Dendritic cell treated with granulocyte-macrophage colony-stimulating factor and Interleukin-4, amounts not matched to agents 40 ng/mL and 50 ng/mL, for 4 days (primary cell): ENCODE data around the gene PNPT1.
A peak's percentile ranks its signal among the peaks of the same experiment; 100 is the strongest.
"Not testable (repeated sequence)": the region's sequence is repeated elsewhere in the genome, so short reads cannot be mapped to it uniquely, and the experiment has no call there.

Source experiments
- H3K27ac Mint-ChIP-seq: one replicate; pipeline ENCODE4 v1.8.0; 2022; ENCODE audit warnings: mild to moderate bottlenecking, mixed read lengths
- H3K27me3 Mint-ChIP-seq: one replicate; pipeline ENCODE4 v1.8.0; 2022; ENCODE audit warnings: mild to moderate bottlenecking, mixed read lengths
- H3K36me3 Mint-ChIP-seq: one replicate; pipeline ENCODE4 v1.8.0; 2022; ENCODE audit warnings: low read depth, mixed read lengths
- H3K4me1 Mint-ChIP-seq: one replicate; pipeline ENCODE4 v1.8.0; 2022; ENCODE audit warnings: low read depth, mixed read lengths
- H3K4me3 Mint-ChIP-seq: one replicate; pipeline ENCODE4 v1.8.0; 2022; ENCODE audit warnings: mild to moderate bottlenecking, moderate library complexity, mixed read lengths
- H3K9me3 Mint-ChIP-seq: one replicate; pipeline ENCODE4 v1.8.0; 2022; ENCODE audit warnings: mixed read lengths
- intact Hi-C: fragments of 100-400 bp; cut with micrococcal nuclease; formaldehyde crosslinking; loops from one replicate; pipeline ENCODE4 v1.15.0; 2022

Gene PNPT1

DNA sequence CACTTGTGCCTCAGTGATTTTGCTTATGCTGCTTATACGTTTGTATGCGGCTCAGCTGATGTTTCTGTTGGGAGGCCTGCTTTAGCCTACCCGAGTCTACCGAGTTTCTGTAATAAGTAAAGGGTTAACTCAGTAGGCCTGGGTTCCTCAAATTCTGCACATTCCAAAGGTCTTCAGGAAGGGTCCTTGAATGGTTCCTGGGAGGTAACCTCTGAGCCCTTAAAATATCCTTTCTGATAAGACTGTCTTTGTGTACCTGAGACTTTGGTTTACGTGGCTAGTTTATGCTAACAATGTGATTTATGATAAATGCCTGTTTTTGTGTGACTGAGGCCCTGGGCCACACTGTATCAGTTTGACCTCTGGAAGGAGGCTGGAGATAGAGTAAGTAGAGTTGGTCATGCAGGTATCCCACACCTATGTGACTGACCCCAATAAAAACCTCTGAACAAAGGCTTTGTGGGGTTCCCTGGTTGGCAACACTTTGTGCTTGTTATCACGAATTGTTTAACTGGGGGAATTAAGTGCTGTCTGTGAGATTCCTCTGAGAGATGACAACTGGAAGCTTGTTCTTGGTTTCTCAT is 18.9 kb upstream of the PNPT1 start:
- intact Hi-C loops = no loop called here
- no peak overlapping the region for H3K4me3 Mint-ChIP-seq
- H3K9me3 Mint-ChIP-seq = no peaks in the 10 kb centered on the region
- no peaks in the 10 kb centered on the region for H3K27me3 Mint-ChIP-seq
- H3K27ac Mint-ChIP-seq = no peak overlapping the region
- H3K36me3 Mint-ChIP-seq = no peaks in the 10 kb centered on the region
- H3K4me1 Mint-ChIP-seq = peaks cover 6% of the 10 kb centered on the region

GRCh38 chr2:55710025-55710424 is 16.4 kb upstream of the PNPT1 start:
- Mint-ChIP-seq H3K27ac (no peak overlapping the region), H3K4me1 (peaks cover 6% of the 10 kb centered on the region), H3K27me3 (peaks cover 2% of the 10 kb centered on the region), H3K36me3 (no peaks in the 10 kb centered on the region), H3K4me3 (no peak overlapping the region), H3K9me3 (no peaks in the 10 kb centered on the region)
- intact Hi-C loops = no loop called here

DNA sequence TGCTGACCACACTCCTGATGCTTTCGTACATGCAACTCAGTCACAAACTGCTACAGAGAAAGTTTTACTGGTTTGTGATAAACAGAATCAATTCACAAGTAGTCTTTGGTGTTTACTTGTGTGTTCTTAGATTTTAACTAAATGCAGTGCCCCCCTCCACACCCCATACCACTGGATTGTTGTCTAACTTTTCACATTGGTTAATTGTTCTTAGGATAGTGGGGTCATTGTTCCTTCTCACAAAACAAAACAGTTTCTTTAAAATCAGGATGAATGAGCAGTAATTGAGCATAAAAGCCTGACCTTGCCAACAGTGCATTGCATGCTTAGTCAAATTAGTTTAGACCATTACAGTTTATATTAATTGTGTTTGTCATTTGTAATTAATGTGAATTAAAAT is 14.1 kb upstream of the PNPT1 start:
- intact Hi-C loops = no loop called here
- Mint-ChIP-seq H3K4me3 (no peak overlapping the region), H3K27me3 (peaks cover 4% of the 10 kb centered on the region), H3K27ac (no peak overlapping the region), H3K36me3 (no peaks in the 10 kb centered on the region), H3K9me3 (no peaks in the 10 kb centered on the region), H3K4me1 (no peaks in the 10 kb centered on the region)

DNA sequence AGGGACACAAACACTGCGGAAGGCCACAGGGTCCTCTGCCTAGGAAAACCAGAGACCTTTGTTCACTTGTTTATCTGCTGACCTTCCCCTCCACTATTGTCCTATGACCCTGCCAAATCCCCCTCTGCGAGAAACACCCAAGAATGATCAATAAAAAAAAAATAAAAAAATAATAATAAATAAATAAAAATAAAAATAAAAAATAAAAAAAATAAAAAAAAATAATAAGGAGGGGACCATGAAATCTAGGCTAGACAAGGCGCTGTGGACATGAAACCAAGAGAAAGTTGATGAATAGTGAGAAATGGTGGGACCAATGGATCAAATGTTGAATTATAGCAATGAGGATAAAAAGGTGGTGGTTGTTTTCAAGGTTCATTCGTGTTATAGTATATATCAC is 12.6 kb upstream of the PNPT1 start:
- intact Hi-C loops, H3K9me3 Mint-ChIP-seq, H3K4me1 Mint-ChIP-seq, H3K36me3 Mint-ChIP-seq, H3K27ac Mint-ChIP-seq, H3K27me3 Mint-ChIP-seq, H3K4me3 Mint-ChIP-seq: not testable (repeated sequence)

GRCh38 chr2:55705027-55705653 is 11.5 kb upstream of the PNPT1 start:
- no peak overlapping the region for H3K4me3 Mint-ChIP-seq
- no peak overlapping the region for H3K27ac Mint-ChIP-seq
- H3K27me3 Mint-ChIP-seq = peaks cover 7% of the 10 kb centered on the region
- intact Hi-C loops = no loop called here
- no peaks in the 10 kb centered on the region for H3K36me3 Mint-ChIP-seq
- no peaks in the 10 kb centered on the region for H3K4me1 Mint-ChIP-seq
- H3K9me3 Mint-ChIP-seq = no peaks in the 10 kb centered on the region

GRCh38 chr2:55703350-55703749 is 9.7 kb upstream of the PNPT1 start:
- no peak overlapping the region for H3K4me3 Mint-ChIP-seq
- intact Hi-C loops = no loop called here
- no peaks in the 10 kb centered on the region for H3K4me1 Mint-ChIP-seq
- H3K36me3 Mint-ChIP-seq = no peaks in the 10 kb centered on the region
- H3K27ac Mint-ChIP-seq = no peak overlapping the region
- no peaks in the 10 kb centered on the region for H3K9me3 Mint-ChIP-seq
- peaks cover 15% of the 10 kb centered on the region for H3K27me3 Mint-ChIP-seq

- Mint-ChIP-seq H3K4me1 (peaks cover 10% of the 10 kb centered on the region), H3K4me3 (peak overlapping the region; percentile 94), H3K36me3 (peaks cover 20% of the 10 kb centered on the region), H3K27ac (peak overlapping the region; percentile 82)
- not testable (repeated sequence) for H3K9me3 Mint-ChIP-seq, H3K27me3 Mint-ChIP-seq
- intact Hi-C loops = loop anchor here (2.0 to 10.0 kb wide), 2 partner anchors 74 to 1578 kb away; partner anchors contain the start of gene ACYP2
Observed at GRCh38 chr2:55692740-55693139, 904 bp downstream of the PNPT1 start.

DNA sequence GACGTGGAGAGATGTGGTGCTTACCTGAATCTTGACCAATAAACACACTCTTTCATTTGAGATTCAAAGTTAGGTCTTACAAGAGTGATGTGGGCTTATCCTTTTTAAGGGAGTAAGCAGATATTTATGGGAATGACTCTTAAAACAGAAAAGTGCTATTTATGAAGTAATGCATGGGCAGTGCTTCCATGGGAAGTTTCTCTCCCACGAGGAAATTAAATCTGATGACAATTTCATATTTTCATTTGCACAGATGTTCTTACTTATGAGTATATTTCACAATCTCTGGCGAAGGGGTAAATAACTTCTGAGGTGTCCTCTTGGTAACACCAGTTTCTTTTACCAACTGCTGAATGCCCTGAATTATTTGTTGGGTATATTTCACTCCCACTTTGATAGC is 21.0 kb downstream of the PNPT1 start:
- Mint-ChIP-seq H3K4me1 (no peaks in the 10 kb centered on the region), H3K27ac (no peak overlapping the region), H3K9me3 (no peaks in the 10 kb centered on the region), H3K27me3 (no peaks in the 10 kb centered on the region), H3K36me3 (peaks cover 54% of the 10 kb centered on the region), H3K4me3 (no peak overlapping the region)
- intact Hi-C loops = no loop called here

DNA sequence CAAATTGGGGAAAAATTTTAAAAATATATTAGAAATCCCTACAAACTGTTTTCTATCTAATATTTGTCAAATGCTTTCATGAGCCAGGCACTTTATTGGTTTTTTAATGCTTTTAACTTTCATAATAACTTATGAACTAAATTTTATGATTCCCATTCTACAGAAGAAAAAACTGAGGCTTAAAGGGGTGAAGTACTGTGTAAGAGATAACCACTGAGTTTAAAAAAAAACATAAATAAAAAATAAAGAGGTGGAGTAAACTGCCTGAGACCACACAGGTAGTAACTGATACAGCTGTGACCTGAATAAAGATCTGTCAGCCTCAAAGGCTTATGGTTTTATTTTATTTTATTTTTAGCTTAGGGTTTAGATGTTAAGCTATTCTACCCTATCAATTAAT is 24.7 kb downstream of the PNPT1 start:
- Mint-ChIP-seq H3K9me3 (no peaks in the 10 kb centered on the region), H3K27ac (no peak overlapping the region), H3K36me3 (peaks cover 66% of the 10 kb centered on the region), H3K4me3 (no peak overlapping the region), H3K27me3 (no peaks in the 10 kb centered on the region), H3K4me1 (no peaks in the 10 kb centered on the region)
- intact Hi-C loops = no loop called here

- Mint-ChIP-seq H3K4me1 (no peaks in the 10 kb centered on the region), H3K27ac (no peak overlapping the region), H3K9me3 (no peaks in the 10 kb centered on the region), H3K4me3 (no peak overlapping the region), H3K36me3 (peaks cover 72% of the 10 kb centered on the region), H3K27me3 (no peaks in the 10 kb centered on the region)
- intact Hi-C loops = no loop called here
Observed at GRCh38 chr2:55653255-55653654, 40.4 kb downstream of the PNPT1 start.

DNA sequence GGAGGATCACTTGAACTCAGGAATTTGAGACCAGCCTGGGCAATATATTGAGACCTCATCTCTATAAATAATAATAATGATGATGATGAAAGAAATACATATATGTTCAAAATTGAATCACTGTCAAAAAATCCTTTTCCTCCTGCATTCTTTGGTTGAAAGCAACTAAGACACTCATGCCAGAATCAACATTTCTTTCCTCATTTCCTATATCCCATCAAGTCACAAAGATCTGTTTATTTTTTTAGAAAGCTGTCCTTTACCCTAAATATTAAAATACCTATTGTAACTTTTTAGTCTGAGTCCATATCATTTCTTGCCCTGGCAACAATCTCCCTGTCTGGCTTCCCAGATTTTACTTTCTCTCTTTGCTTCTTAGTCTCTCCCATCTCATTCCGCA is 44.4 kb downstream of the PNPT1 start:
- no peaks in the 10 kb centered on the region for H3K4me1 Mint-ChIP-seq
- no peak overlapping the region for H3K4me3 Mint-ChIP-seq
- intact Hi-C loops = no loop called here
- H3K9me3 Mint-ChIP-seq = no peaks in the 10 kb centered on the region
- no peaks in the 10 kb centered on the region for H3K27me3 Mint-ChIP-seq
- no peak overlapping the region for H3K27ac Mint-ChIP-seq
- peaks cover 56% of the 10 kb centered on the region for H3K36me3 Mint-ChIP-seq

DNA sequence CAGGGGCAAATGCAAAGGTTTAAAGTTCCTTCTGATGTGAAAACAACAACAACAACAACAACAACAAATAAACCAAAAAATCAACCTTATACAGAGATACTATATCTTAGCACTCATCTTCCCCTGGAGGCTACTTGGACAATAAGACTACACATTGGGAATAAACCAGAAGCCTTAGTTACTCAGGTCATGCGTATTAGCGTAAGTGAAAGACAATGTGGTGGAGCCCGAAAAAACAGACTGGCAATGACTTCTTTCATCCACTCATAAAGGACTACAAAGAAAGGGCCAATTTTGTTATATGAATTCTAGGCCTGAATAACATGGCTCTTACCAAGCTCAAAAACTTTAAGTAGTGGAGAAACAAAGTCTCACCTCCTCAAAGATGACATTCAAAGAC is 56.8 kb downstream of the PNPT1 start:
- Mint-ChIP-seq H3K4me1 (no peaks in the 10 kb centered on the region), H3K9me3 (no peaks in the 10 kb centered on the region), H3K27me3 (no peaks in the 10 kb centered on the region), H3K36me3 (peaks cover 74% of the 10 kb centered on the region), H3K4me3 (no peak overlapping the region), H3K27ac (no peak overlapping the region)
- intact Hi-C loops = no loop called here

DNA sequence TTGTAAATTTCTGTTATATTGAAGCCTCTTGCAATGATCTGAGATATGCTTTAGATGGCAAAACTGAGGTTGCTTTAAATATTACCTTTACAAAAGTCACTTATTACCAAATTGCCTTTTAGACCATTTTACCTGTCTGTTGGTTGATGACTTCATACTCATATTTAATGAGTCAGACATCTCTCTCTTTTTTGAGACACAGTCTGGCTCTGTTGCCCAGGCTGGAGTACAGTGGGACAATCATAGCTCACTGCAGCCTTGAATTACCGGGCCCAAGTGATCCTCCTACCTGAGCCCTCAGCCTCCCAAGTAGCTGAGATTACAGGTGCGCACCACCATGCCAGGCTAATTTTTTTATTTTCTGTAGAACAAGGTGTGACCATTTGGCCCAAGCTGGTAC is 64.7 kb downstream of the PNPT1 start:
- Mint-ChIP-seq H3K9me3 (no peaks in the 10 kb centered on the region), H3K27ac (no peak overlapping the region), H3K36me3 (peaks cover 47% of the 10 kb centered on the region), H3K4me1 (peaks cover 18% of the 10 kb centered on the region), H3K27me3 (no peaks in the 10 kb centered on the region), H3K4me3 (no peak overlapping the region)
- intact Hi-C loops = no loop called here

DNA sequence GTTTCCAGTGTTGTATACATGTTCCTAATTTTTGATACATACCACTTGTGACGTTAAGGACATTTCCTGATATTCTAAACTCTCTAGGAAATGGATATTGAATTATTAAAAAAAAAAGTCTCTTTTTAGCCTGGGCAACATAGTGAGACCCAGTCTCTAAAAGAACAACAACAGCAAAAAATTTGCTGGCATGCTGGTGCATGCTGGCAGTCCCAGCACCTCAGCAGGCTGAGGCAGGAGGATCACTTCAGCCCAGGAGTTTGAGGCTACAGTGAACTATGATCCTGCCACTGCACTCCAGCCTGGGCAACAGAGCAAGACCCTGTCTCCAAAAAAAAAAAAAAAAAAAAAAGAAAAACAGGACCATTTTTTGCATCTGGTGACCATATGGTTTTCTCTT is 65.7 kb downstream of the PNPT1 start:
- Mint-ChIP-seq H3K27ac (no peak overlapping the region), H3K4me1 (peaks cover 24% of the 10 kb centered on the region), H3K36me3 (peaks cover 45% of the 10 kb centered on the region), H3K9me3 (no peaks in the 10 kb centered on the region), H3K27me3 (no peaks in the 10 kb centered on the region), H3K4me3 (no peak overlapping the region)
- intact Hi-C loops = no loop called here

GRCh38 chr2:55621802-55622201 is 71.8 kb downstream of the PNPT1 start:
- no peaks in the 10 kb centered on the region for H3K9me3 Mint-ChIP-seq
- intact Hi-C loops = no loop called here
- H3K36me3 Mint-ChIP-seq = peaks cover 41% of the 10 kb centered on the region
- H3K27ac Mint-ChIP-seq = no peak overlapping the region
- no peak overlapping the region for H3K4me3 Mint-ChIP-seq
- peaks cover 34% of the 10 kb centered on the region for H3K4me1 Mint-ChIP-seq
- H3K27me3 Mint-ChIP-seq = no peaks in the 10 kb centered on the region
